ENCODE data around the gene CNTN6. TPM values are rescaled to one million over a fixed set of nuclear protein-coding genes. Genes with fewer than 3 reads are reported as not detected.

CNTN6 gene
- total and polyA plus RNA-seq, 4 experiments from 2014 or later: not detected

DNA sequence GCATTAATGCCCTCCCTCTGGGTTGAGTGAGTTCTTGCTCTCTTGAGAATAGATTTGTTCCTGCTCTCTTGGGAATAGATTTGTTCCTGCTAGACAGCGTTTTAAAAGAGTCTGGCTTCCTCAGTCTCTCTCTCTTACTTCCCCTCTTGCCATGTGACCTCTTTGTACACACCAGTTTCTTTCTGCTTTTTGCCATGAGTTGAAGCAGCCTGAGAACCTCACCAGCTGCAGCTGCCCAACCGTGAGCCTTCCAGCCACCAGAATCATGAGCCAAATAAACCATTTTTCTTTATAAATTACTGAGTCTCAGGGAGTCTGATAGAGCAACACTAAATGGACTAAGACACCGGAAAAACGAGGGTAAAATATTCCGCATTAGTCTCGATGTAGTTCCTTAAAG, 253.6 kb downstream of the CNTN6 start:
- Mint-ChIP-seq H3K4me3 (no peak overlapping the region), H3K27me3 (no peaks in the 10 kb centered on the region), H3K27ac (no peak overlapping the region), H3K4me1 (no peaks in the 10 kb centered on the region), H3K36me3 (no peaks in the 10 kb centered on the region), H3K9me3 (peaks cover 0 to 11% (median 2%) of the 10 kb centered on the region in 8 donors)
- POLR2A ChIA-PET (ENCODE audit: partially characterized antibody): no interaction called here
- Histone ChIP-seq H3K36me3 (ENCODE audit: insufficient read depth, low read length) (no peaks in the 10 kb centered on the region), H3K27me3 (ENCODE audit: insufficient read depth, low read length) (no peaks in the 10 kb centered on the region), H3K27ac (ENCODE audit: low read depth, low read length) (no peak overlapping the region), H3K9me3 (ENCODE audit: control insufficient read depth in 1 of 2, low read length in 2 of 2) (no peaks in the 10 kb centered on the region), H3K4me1 (ENCODE audit: insufficient read depth, low read length) (no peaks in the 10 kb centered on the region), H3K4me3 (ENCODE audit: low read length in 2 of 2) (no peak overlapping the region)
- no peak for DNase-seq
- CTCF ChIA-PET (ENCODE audit: partially characterized antibody): no interaction called here
- intact Hi-C loops (cut with micrococcal nuclease): no loop called here

DNA sequence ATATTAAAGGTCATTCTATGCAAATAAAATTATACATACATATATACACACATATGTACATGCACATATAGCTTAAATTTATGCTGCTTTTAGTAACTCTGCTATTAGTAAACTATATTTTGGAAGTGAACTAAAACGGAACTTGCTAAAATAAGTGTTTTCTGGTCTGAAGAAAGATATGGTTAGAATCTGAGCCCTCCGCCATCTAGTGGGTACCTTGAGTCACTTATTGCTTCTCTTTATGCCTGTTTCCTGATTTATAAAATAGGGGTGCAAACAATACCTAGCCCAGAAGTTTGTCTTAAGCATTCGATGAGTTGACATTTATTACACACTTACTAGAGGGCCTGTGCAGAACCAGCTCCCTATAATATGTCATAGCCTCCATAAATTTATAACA, 255.7 kb downstream of the CNTN6 start:
- H3K4me1 Mint-ChIP-seq: no peaks in the 10 kb centered on the region
- H3K36me3 Mint-ChIP-seq: no peaks in the 10 kb centered on the region
- H3K4me3 Mint-ChIP-seq: no peak overlapping the region
- H3K27ac Mint-ChIP-seq: no peak overlapping the region
- Histone ChIP-seq H3K27me3 (ENCODE audit: insufficient read depth, low read length) (no peaks in the 10 kb centered on the region), H3K4me3 (ENCODE audit: low read length in 2 of 2) (no peak overlapping the region), H3K4me1 (ENCODE audit: insufficient read depth, low read length) (no peaks in the 10 kb centered on the region), H3K36me3 (ENCODE audit: insufficient read depth, low read length) (no peaks in the 10 kb centered on the region), H3K27ac (ENCODE audit: low read depth, low read length) (no peak overlapping the region), H3K9me3 (ENCODE audit: control insufficient read depth in 1 of 2, low read length in 2 of 2) (no peaks in the 10 kb centered on the region)
- DNase-seq: no peak
- peaks cover 0 to 7% (median 0%) of the 10 kb centered on the region in 8 donors for H3K9me3 Mint-ChIP-seq
- CTCF ChIA-PET (ENCODE audit: partially characterized antibody): no interaction called here
- intact Hi-C loops (cut with micrococcal nuclease): no loop called here
- H3K27me3 Mint-ChIP-seq: no peaks in the 10 kb centered on the region
- POLR2A ChIA-PET (ENCODE audit: partially characterized antibody): no interaction called here

DNA sequence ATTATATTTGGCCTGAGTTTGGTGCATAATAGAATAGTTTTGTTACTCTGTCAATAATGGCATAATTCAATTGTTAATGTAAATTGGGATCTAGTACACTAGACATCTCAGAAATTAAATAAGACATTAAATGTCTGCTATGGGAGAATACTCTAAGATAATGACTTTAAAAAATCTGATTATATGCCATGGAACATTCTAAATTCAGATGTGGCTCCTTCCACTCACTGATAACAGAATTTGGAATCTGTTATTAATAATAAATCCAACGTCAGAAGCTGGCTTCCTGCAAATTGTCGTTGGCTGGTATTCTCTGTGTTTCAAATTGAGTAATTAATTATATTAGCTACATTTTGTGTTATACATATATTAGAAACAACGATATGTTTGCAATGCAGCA, 258.1 kb downstream of the CNTN6 start:
- no peak overlapping the region for H3K4me3 Mint-ChIP-seq
- no peaks in the 10 kb centered on the region for H3K9me3 ChIP-seq (ENCODE audit: control insufficient read depth in 1 of 2, low read length in 2 of 2)
- no peaks in the 10 kb centered on the region for H3K27me3 ChIP-seq (ENCODE audit: insufficient read depth, low read length)
- no peaks in the 10 kb centered on the region for H3K36me3 Mint-ChIP-seq
- H3K4me3 ChIP-seq (ENCODE audit: low read length in 2 of 2): no peak overlapping the region
- H3K27ac Mint-ChIP-seq: no peak overlapping the region
- DNase-seq: no peak
- no peaks in the 10 kb centered on the region for H3K4me1 ChIP-seq (ENCODE audit: insufficient read depth, low read length)
- peaks cover 0 to 6% (median under 1%) of the 10 kb centered on the region in 8 donors for H3K9me3 Mint-ChIP-seq
- no peaks in the 10 kb centered on the region for H3K36me3 ChIP-seq (ENCODE audit: insufficient read depth, low read length)
- H3K27me3 Mint-ChIP-seq: no peaks in the 10 kb centered on the region
- no peaks in the 10 kb centered on the region for H3K4me1 Mint-ChIP-seq
- CTCF ChIA-PET (ENCODE audit: partially characterized antibody): no interaction called here
- POLR2A ChIA-PET (ENCODE audit: partially characterized antibody): no interaction called here
- intact Hi-C loops (cut with micrococcal nuclease): no loop called here
- no peak overlapping the region for H3K27ac ChIP-seq (ENCODE audit: low read depth, low read length)

DNA sequence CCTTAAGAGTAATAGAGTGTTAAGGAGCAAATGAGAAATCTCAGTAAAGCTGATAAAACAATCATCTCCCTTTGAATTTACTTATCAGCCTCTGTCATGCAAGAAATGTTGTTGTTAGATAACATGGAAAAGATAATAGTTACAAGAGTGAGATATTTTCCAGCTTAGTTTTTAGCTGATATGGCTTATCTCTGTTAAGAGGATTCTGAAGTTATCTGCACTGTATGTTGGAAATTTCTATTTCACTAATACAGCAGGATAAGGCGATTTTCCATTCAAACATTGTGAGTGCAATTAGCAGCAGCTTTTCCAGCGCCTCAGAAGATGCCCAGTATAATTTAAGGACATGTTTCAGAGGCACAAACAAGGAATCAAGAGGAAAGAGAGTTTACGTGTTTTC, 262.9 kb downstream of the CNTN6 start:
- H3K9me3 ChIP-seq (ENCODE audit: control insufficient read depth in 1 of 2, low read length in 2 of 2): no peaks in the 10 kb centered on the region
- Mint-ChIP-seq H3K27ac (no peak overlapping the region), H3K4me1 (no peaks in the 10 kb centered on the region), H3K9me3 (peaks cover 0 to 3% (median 0%) of the 10 kb centered on the region in 8 donors), H3K4me3 (no peak overlapping the region), H3K27me3 (no peaks in the 10 kb centered on the region), H3K36me3 (no peaks in the 10 kb centered on the region)
- ChIA-PET CTCF (ENCODE audit: partially characterized antibody) (no interaction called here), POLR2A (ENCODE audit: partially characterized antibody) (no interaction called here)
- H3K27me3 ChIP-seq (ENCODE audit: insufficient read depth, low read length): no peaks in the 10 kb centered on the region
- no peaks in the 10 kb centered on the region for H3K36me3 ChIP-seq (ENCODE audit: insufficient read depth, low read length)
- no peaks in the 10 kb centered on the region for H3K4me1 ChIP-seq (ENCODE audit: insufficient read depth, low read length)
- intact Hi-C loops (cut with micrococcal nuclease): no loop called here
- no peak overlapping the region for H3K27ac ChIP-seq (ENCODE audit: low read depth, low read length)
- no peak for DNase-seq
- H3K4me3 ChIP-seq (ENCODE audit: low read length in 2 of 2): no peak overlapping the region

DNA sequence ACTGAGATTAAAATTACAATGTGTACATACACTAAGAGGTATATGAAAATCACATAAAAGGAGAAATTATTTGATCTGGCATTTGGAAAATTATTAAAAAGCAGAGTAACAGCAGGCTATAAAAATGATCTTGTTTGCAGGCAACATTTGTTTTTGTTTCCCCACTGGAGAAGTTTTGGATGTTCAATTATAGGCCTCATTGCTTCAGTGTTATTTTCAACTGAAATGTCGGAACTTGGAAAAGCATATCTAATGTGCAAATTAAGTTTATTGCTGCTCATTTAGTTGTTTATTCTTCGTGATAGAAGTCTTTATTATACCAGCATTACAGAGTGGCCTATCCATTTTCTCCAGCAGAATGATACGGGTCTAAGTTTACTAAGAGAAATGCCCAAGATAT, 263.3 kb downstream of the CNTN6 start:
- no peaks in the 10 kb centered on the region for H3K27me3 Mint-ChIP-seq
- no peak overlapping the region for H3K4me3 Mint-ChIP-seq
- no peaks in the 10 kb centered on the region for H3K4me1 Mint-ChIP-seq
- Histone ChIP-seq H3K27ac (ENCODE audit: low read depth, low read length) (no peak overlapping the region), H3K36me3 (ENCODE audit: insufficient read depth, low read length) (no peaks in the 10 kb centered on the region), H3K4me1 (ENCODE audit: insufficient read depth, low read length) (no peaks in the 10 kb centered on the region), H3K27me3 (ENCODE audit: insufficient read depth, low read length) (no peaks in the 10 kb centered on the region), H3K9me3 (ENCODE audit: control insufficient read depth in 1 of 2, low read length in 2 of 2) (no peaks in the 10 kb centered on the region), H3K4me3 (ENCODE audit: low read length in 2 of 2) (no peak overlapping the region)
- H3K36me3 Mint-ChIP-seq: no peaks in the 10 kb centered on the region
- no peak for DNase-seq
- no peak overlapping the region for H3K27ac Mint-ChIP-seq
- POLR2A ChIA-PET (ENCODE audit: partially characterized antibody): no interaction called here
- peaks cover 0 to 3% (median 0%) of the 10 kb centered on the region in 8 donors for H3K9me3 Mint-ChIP-seq
- CTCF ChIA-PET (ENCODE audit: partially characterized antibody): no interaction called here
- intact Hi-C loops (cut with micrococcal nuclease): no loop called here

DNA sequence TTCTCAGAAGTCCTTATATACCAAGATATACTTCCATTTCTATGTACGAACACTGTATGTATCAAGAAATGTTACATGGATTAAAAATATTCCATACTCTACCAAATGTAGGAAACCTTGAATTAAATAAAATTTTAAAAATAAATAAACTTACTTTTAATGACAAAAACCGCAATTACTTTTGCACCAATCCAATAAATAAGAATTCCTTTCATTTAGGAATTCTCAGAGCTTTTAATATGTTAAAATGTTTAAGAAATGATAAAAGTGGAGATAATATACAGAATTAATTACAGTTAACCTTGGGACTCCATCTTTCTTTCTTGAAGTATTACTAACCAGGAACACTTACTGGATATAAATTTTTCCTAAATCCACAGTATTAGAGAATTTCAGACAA, 272.7 kb downstream of the CNTN6 start:
- no peaks in the 10 kb centered on the region for H3K4me1 Mint-ChIP-seq

DNA sequence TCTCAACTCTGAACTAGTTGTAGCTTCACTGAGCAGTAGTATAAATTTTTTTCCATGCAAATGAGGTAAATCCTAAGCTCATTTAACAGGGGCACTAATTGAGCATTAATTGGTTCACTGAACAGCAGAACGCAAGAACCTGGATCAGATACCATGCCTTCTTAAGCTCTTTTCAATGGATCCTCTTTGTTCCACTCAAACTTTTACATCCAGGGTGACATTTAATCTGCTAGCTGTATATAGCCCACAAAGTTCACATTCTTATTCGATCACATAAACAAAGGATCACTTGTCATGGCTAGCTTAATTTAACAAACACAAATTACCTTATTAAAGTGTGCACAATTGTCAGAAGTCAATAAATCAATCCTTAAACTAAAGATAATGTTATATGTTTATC, 281.6 kb downstream of the CNTN6 start:
- no peaks in the 10 kb centered on the region for H3K36me3 ChIP-seq (ENCODE audit: insufficient read depth, low read length)
- no peaks in the 10 kb centered on the region for H3K27me3 ChIP-seq (ENCODE audit: insufficient read depth, low read length)
- Mint-ChIP-seq H3K36me3 (no peaks in the 10 kb centered on the region), H3K27me3 (no peaks in the 10 kb centered on the region), H3K9me3 (peaks cover 3 to 7% (median 4%) of the 10 kb centered on the region in 8 donors), H3K27ac (no peak overlapping the region), H3K4me1 (no peaks in the 10 kb centered on the region), H3K4me3 (no peak overlapping the region)
- H3K27ac ChIP-seq (ENCODE audit: low read depth, low read length): no peak overlapping the region
- DNase-seq: no peak
- ChIA-PET CTCF (ENCODE audit: partially characterized antibody) (no interaction called here), POLR2A (ENCODE audit: partially characterized antibody) (no interaction called here)
- intact Hi-C loops (cut with micrococcal nuclease): no loop called here
- H3K9me3 ChIP-seq (ENCODE audit: control insufficient read depth in 1 of 2, low read length in 2 of 2): no peaks in the 10 kb centered on the region
- no peaks in the 10 kb centered on the region for H3K4me1 ChIP-seq (ENCODE audit: insufficient read depth, low read length)
- H3K4me3 ChIP-seq (ENCODE audit: low read length in 2 of 2): no peak overlapping the region

More for the DNA sequence above, 272.7 kb downstream of the CNTN6 start:
- H3K27ac Mint-ChIP-seq: no peak overlapping the region
- H3K4me3 ChIP-seq (ENCODE audit: low read length in 2 of 2): no peak overlapping the region
- POLR2A ChIA-PET (ENCODE audit: partially characterized antibody): no interaction called here
- H3K9me3 ChIP-seq (ENCODE audit: control insufficient read depth in 1 of 2, low read length in 2 of 2): no peaks in the 10 kb centered on the region
- CTCF ChIA-PET (ENCODE audit: partially characterized antibody): no interaction called here
- H3K27ac ChIP-seq (ENCODE audit: low read depth, low read length): no peak overlapping the region
- no peaks in the 10 kb centered on the region for H3K36me3 Mint-ChIP-seq
- H3K4me1 ChIP-seq (ENCODE audit: insufficient read depth, low read length): no peaks in the 10 kb centered on the region
- peaks cover 0 to 4% (median 3%) of the 10 kb centered on the region in 8 donors for H3K9me3 Mint-ChIP-seq
- no peaks in the 10 kb centered on the region for H3K27me3 ChIP-seq (ENCODE audit: insufficient read depth, low read length)
- intact Hi-C loops (cut with micrococcal nuclease): no loop called here
- no peak for DNase-seq
- H3K27me3 Mint-ChIP-seq: no peaks in the 10 kb centered on the region
- no peak overlapping the region for H3K4me3 Mint-ChIP-seq
- H3K36me3 ChIP-seq (ENCODE audit: insufficient read depth, low read length): no peaks in the 10 kb centered on the region

DNA sequence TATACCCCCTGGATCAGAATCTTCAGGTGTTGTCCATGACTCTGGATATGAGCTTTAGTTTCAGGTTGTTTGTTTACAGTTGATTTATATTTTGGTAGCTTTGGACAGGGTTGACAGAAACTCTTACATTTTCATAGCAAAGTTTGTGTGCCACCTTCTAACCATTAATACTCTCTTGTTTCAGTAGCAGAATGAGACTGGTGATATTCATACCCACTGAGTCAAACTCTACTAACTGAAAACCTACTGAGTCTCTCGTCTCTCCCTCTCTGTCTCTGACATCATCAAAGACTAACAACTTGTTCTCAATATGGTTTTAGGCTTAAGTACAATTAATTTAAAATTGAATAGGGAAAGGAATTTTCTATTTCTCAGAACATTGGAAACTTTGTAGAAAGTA, 282.3 kb downstream of the CNTN6 start:
- H3K9me3 Mint-ChIP-seq: peaks cover 3 to 10% (median 5%) of the 10 kb centered on the region in 8 donors
- no peak overlapping the region for H3K4me3 Mint-ChIP-seq
- no peaks in the 10 kb centered on the region for H3K36me3 ChIP-seq (ENCODE audit: insufficient read depth, low read length)
- no peaks in the 10 kb centered on the region for H3K9me3 ChIP-seq (ENCODE audit: control insufficient read depth in 1 of 2, low read length in 2 of 2)
- no peaks in the 10 kb centered on the region for H3K27me3 Mint-ChIP-seq
- H3K27ac Mint-ChIP-seq: no peak overlapping the region
- no peak overlapping the region for H3K27ac ChIP-seq (ENCODE audit: low read depth, low read length)
- intact Hi-C loops (cut with micrococcal nuclease): no loop called here
- no peaks in the 10 kb centered on the region for H3K27me3 ChIP-seq (ENCODE audit: insufficient read depth, low read length)
- no peak for DNase-seq
- CTCF ChIA-PET (ENCODE audit: partially characterized antibody): no interaction called here
- H3K4me1 Mint-ChIP-seq: no peaks in the 10 kb centered on the region
- no peaks in the 10 kb centered on the region for H3K36me3 Mint-ChIP-seq
- H3K4me1 ChIP-seq (ENCODE audit: insufficient read depth, low read length): no peaks in the 10 kb centered on the region
- POLR2A ChIA-PET (ENCODE audit: partially characterized antibody): no interaction called here
- H3K4me3 ChIP-seq (ENCODE audit: low read length in 2 of 2): no peak overlapping the region

All from CD4-positive, alpha-beta memory T cell (primary cell).